HepG2 (cell line): ENCODE results near the gene PPP2R5C. TPM values are rescaled to one million over a fixed set of nuclear protein-coding genes. Genes with fewer than 3 reads are reported as not detected.

Source experiments
- ATAC-seq: fragments of 200-7000 bp; cut with Tn5 transposase; 3 replicates; pipeline ENCODE4 v1.9.1; 2020; ENCODE audit warnings: mild to moderate bottlenecking, moderate library complexity
- BruUV-seq: library from RNA; stranded (reverse); fragments of 400-500 nt; replicated peaks from 2 replicates; lab custom pipeline; 2021; lab: Mats Ljungman, UMichigan
- CTCF ChIA-PET: fragments of 300-600 bp; formaldehyde crosslinking; extraction: SDS; loops from one replicate; lab custom pipeline; 2021; ENCODE audit warnings: low total read pairs, inconsistent platforms, low intra/inter-chr PET ratio; lab: Yijun Ruan, JAX
- POLR2A ChIA-PET: fragments of 350-600 bp; sonication (Branson Sonifier 250); formaldehyde crosslinking; loops from one replicate; lab custom pipeline; 2020; ENCODE audit warnings: antibody characterized with exemption, inconsistent platforms; lab: Yijun Ruan, JAX
- DNase-seq: peaks from one replicate; pipeline ENCODE4 v3.0.0-alpha.2; 2015; ENCODE audit warnings: low spot score
- FAIRE-seq: peaks from 3 replicates; lab custom pipeline; 2011; peaks lifted over from hg19 to GRCh38; lab: Jason Lieb, UNC
- H2AFZ ChIP-seq: one replicate; pipeline ENCODE4 v1.6.1; 2011; ENCODE audit warnings: low read length, inconsistent platforms
- H3K27ac ChIP-seq: fragments of 300-600 bp; 3 replicates; pipeline ENCODE4 v1.8.0; 2011; ENCODE audit warnings: mixed run types, mild to moderate bottlenecking, mixed read lengths, low read length, inconsistent platforms; ENCODE audit not compliant: insufficient read depth; ENCODE audit errors: extremely low read length
- H3K27me3 ChIP-seq, 2 experiments: fragments of 200-600 bp in 1 of 2; 2 replicates in 1 of 2; 3 replicates in 1 of 2; pipeline versions ENCODE4 v1.6.0 to v1.8.0; 2011; ENCODE audit warnings: low read length in 2 of 2, mild to moderate bottlenecking in 2 of 2, moderate library complexity in 2 of 2, inconsistent platforms in 1 of 2; ENCODE audit not compliant: insufficient read depth in 2 of 2, control insufficient read depth in 1 of 2
- H3K36me3 ChIP-seq, 2 experiments: fragments of 200-600 bp in 1 of 2; replicated peaks in 1 of 2; 2 replicates in 1 of 2; 3 replicates in 1 of 2; pipeline versions ENCODE4 v1.5.1 to v1.8.0; 2011; ENCODE audit warnings: low read length in 2 of 2, inconsistent platforms in 1 of 2; ENCODE audit not compliant: insufficient read depth in 2 of 2, control insufficient read depth in 1 of 2
- H3K4me1 ChIP-seq: 2 replicates; pipeline ENCODE4 v1.5.1; 2012; ENCODE audit warnings: low read length, inconsistent platforms; ENCODE audit not compliant: insufficient read depth
- H3K4me2 ChIP-seq: 2 replicates; pipeline ENCODE4 v1.6.0; 2011; ENCODE audit warnings: low read depth, low read length, inconsistent platforms
- H3K4me3 ChIP-seq, 3 experiments: fragments of 200-600 bp in 1 of 3; sonication (generic), shearing (Covaris generic) in 1 of 3; replicated peaks in 1 of 3; 2 replicates each; pipeline ENCODE4 v1.5.1; 2011 to 2016; ENCODE audit warnings: low read length in 3 of 3, inconsistent platforms in 2 of 3, low read depth in 2 of 3, mild to moderate bottlenecking in 2 of 3, control low read depth in 1 of 3, mixed read lengths in 1 of 3; ENCODE audit not compliant: insufficient read depth in 1 of 3
- H3K79me2 ChIP-seq: one replicate; pipeline ENCODE4 v1.6.1; 2011; ENCODE audit warnings: low read length, inconsistent platforms; ENCODE audit not compliant: insufficient read depth
- H3K9ac ChIP-seq: 2 replicates; pipeline ENCODE4 v1.6.0; 2011; ENCODE audit warnings: mild to moderate bottlenecking, low read depth, low read length, inconsistent platforms; ENCODE audit not compliant: insufficient read depth
- H3K9me3 ChIP-seq: 2 replicates; pipeline ENCODE4 v1.5.1; 2012; ENCODE audit warnings: mild to moderate bottlenecking, low read length
- H4K20me1 ChIP-seq: 2 replicates; pipeline ENCODE4 v1.6.0; 2011; ENCODE audit warnings: inconsistent platforms, mild to moderate bottlenecking, low read length, moderate library complexity; ENCODE audit not compliant: insufficient read depth
- ARID4A ChIP-seq: sonication (generic); formaldehyde crosslinking; IDR thresholded peaks from 2 replicates; pipeline ENCODE4 v1.5.0; 2020; ENCODE audit warnings: mild to moderate bottlenecking, missing genetic modification reagents, borderline replicate concordance
- HMG20B ChIP-seq: conservative IDR thresholded peaks from 2 replicates; pipeline ENCODE4 v1.6.1; 2016; ENCODE audit warnings: missing genetic modification reagents, missing compliant biosample characterization
- NKX3-1 ChIP-seq: sonication (generic); formaldehyde crosslinking; IDR thresholded peaks from 2 replicates; pipeline ENCODE4 v1.5.0; 2020; ENCODE audit warnings: missing genetic modification reagents
- SAP130 ChIP-seq: IDR thresholded peaks from 2 replicates; pipeline ENCODE4 v1.6.1; 2016; ENCODE audit warnings: low read depth
- SNAPC5 ChIP-seq: sonication (generic); formaldehyde crosslinking; IDR thresholded peaks from 2 replicates; pipeline ENCODE4 v1.8.1; 2023; ENCODE audit warnings: mild to moderate bottlenecking, missing genetic modification reagents, borderline replicate concordance
- UBTF ChIP-seq: sonication (generic); formaldehyde crosslinking; IDR thresholded peaks from 2 replicates; pipeline ENCODE4 v1.4.0; 2020; ENCODE audit warnings: mild to moderate bottlenecking, missing genetic modification reagents
- WGBS: methylation state at CpG from one replicate; pipeline ENCODE4 v1.1.6; 2017; ENCODE audit warnings: low lambda C conversion rate; 5-methylcytosine and 5-hydroxymethylcytosine counted together
- in situ Hi-C: cut with HindIII; loops from 2 replicates; pipeline ENCODE4 v1.10.0; 2017; ENCODE audit warnings: low pct_unique_long_range_greater_than_20kb; ENCODE audit not compliant: extremely low pct_ligation_motif_present
- intact Hi-C: fragments of 100-400 bp; cut with micrococcal nuclease; formaldehyde crosslinking; loops from one replicate; pipeline ENCODE4 v1.10.0; 2022; ENCODE audit not compliant: unreplicated experiment
- polyA plus RNA-seq, 8 experiments: library from polyadenylated mRNA; depleted of rRNA in 3 of 8; stranded (reverse) in 7 of 8; unstranded in 1 of 8; fragments of >200 nt; fragmentation: Illumina TruSeq in 4 of 8; extraction: Trizol in 4 of 8; gene quantifications; 2 replicates each; pipeline versions ENCODE4 v1.2.1 to v1.2.3, GENCODE V29; 2011 to 2016; ENCODE audit warnings: low read depth in 4 of 8, missing spikeins in 1 of 8, mixed read lengths in 1 of 8; ENCODE audit not compliant: insufficient read depth in 1 of 8
- total RNA-seq, 5 experiments: library from RNA; depleted of rRNA; stranded (reverse); fragments of >200 nt; fragmentation: Illumina TruSeq; extraction: Trizol; gene quantifications; 2 replicates each; pipeline ENCODE4 v1.2.3, GENCODE V29; 2016; ENCODE audit warnings: low read depth in 1 of 5

PPP2R5C gene
- total and polyA plus RNA-seq, 2 of the 13 experiments (the other 11 are each of a cell fraction or from before 2014, with no cell fraction given) = 74.3 to 78.5 TPM

- no peak; the same call in 1 of the 3 replicates for ATAC-seq
These were observed 168.4 kb downstream of the PPP2R5C start for GRCh38 chr14:101929946-101930345.

GRCh38 chr14:101932673-101933072 is 171.2 kb downstream of the PPP2R5C start:
- Histone ChIP-seq H4K20me1 (no peaks in the 10 kb centered on the region), H3K27ac (no peak overlapping the region), H3K4me1 (peaks cover 16% of the 10 kb centered on the region), H3K9ac (peak overlapping the region; percentile 33; the same call in 1 of the 2 replicates), H3K79me2 (no peaks in the 10 kb centered on the region), H2AFZ (no peak overlapping the region), H3K27me3 (no peaks in the 10 kb centered on the region), H3K4me3 (no peak overlapping the region), H3K36me3 (no peaks in the 10 kb centered on the region), H3K4me2 (peak overlapping the region; percentile 36), H3K9me3 (no peaks in the 10 kb centered on the region)
- WGBS = 33% methylated on average over 7 of the region's 7 CpGs
- intact Hi-C loops = no loop called here
- ATAC-seq = peak; percentile 44
- in situ Hi-C loops = no loop called here
- FAIRE-seq = no peak
- DNase-seq = peak; percentile 31
- ChIA-PET CTCF (no interaction called here), POLR2A (interaction anchor here (1.7 to 1.9 kb wide), 2 partner anchors 11 to 16 kb away, joined by 5 read pairs; no protein-coding TSS in a partner anchor)
- BruUV-seq = no TSS peak
- no peak for TF ChIP-seq HMG20B (CRISPR knock-in tag)
- TF ChIP-seq ARID4A (CRISPR knock-in tag) = no peak
- no peak for TF ChIP-seq NKX3-1 (CRISPR knock-in tag)
- TF ChIP-seq SNAPC5 = no peak
- TF ChIP-seq SAP130 (CRISPR knock-in tag) = peak; percentile 29; the same call in 1 of the 2 replicates

More at GRCh38 chr14:101929946-101930345, 168.4 kb downstream of the PPP2R5C start:
- H3K4me2 ChIP-seq = no peak overlapping the region
- no peak overlapping the region for H2AFZ ChIP-seq
- H3K4me3 ChIP-seq = no peak overlapping the region
- no peak overlapping the region for H3K9ac ChIP-seq
- FAIRE-seq = no peak
- intact Hi-C loops = no loop called here
- ChIA-PET CTCF (no interaction called here), POLR2A (no interaction called here)
- H3K79me2 ChIP-seq = no peaks in the 10 kb centered on the region
- WGBS = 93% methylated on average over 2 of the region's 9 CpGs
- no peaks in the 10 kb centered on the region for H3K9me3 ChIP-seq
- no peaks in the 10 kb centered on the region for H3K27me3 ChIP-seq
- H3K36me3 ChIP-seq = peaks cover 0 to 1% of the 10 kb centered on the region in 2 experiments; a peak in 2 of 5 replicates
- H3K4me1 ChIP-seq = peaks cover 16% of the 10 kb centered on the region
- no peak for TF ChIP-seq UBTF
- no peak for DNase-seq
- H4K20me1 ChIP-seq = no peaks in the 10 kb centered on the region
- no TSS peak for BruUV-seq
- H3K27ac ChIP-seq = no peak overlapping the region
- in situ Hi-C loops = no loop called here
